Adrenal gland (tissue), 12 donors: ENCODE data around the gene XK. TPM values are rescaled to one million over a fixed set of nuclear protein-coding genes. Genes with fewer than 3 reads are reported as not detected.

Experiments used
- DNase-seq, 7 donors: peaks; one replicate each; pipeline ENCODE4 v3.0.0-alpha.2; 2019 to 2020
- H3K27ac ChIP-seq, 5 donors: fragments of 200-600 bp; sonication (generic) in 4 of 5; 1 replicate in 3 of 5; 2 replicates in 2 of 5; pipeline versions ENCODE4 v1.5.1 to v1.8.0; 2016 to 2020; ENCODE audit warnings: mild to moderate bottlenecking in 1 of 5
- H3K27me3 ChIP-seq: fragments of 200-600 bp; 2 replicates; pipeline ENCODE4 v1.8.0; 2021
- H3K36me3 ChIP-seq, 2 donors: fragments of 200-600 bp; replicated peaks in 1 of 2; 1 replicate in 1 of 2; 2 replicates in 1 of 2; pipeline versions ENCODE4 v1.5.1 to v1.8.0; 2018 to 2022
- H3K4me1 ChIP-seq, 2 donors: fragments of 200-600 bp; replicated peaks in 1 of 2; 1 replicate in 1 of 2; 2 replicates in 1 of 2; pipeline versions ENCODE4 v1.5.1 to v1.8.0; 2018 to 2021
- H3K4me3 ChIP-seq, 4 donors: fragments of 200-600 bp; sonication (generic) in 3 of 4; one replicate each; pipeline ENCODE4 v1.5.1; 2016 to 2018
- H3K9me3 ChIP-seq, 3 donors: fragments of 200-600 bp; sonication (generic) in 1 of 3; replicated peaks in 1 of 3; 1 replicate in 2 of 3; 2 replicates in 1 of 3; pipeline versions ENCODE4 v1.5.1 to v1.8.0; 2016 to 2021
- POLR2A ChIP-seq, 2 donors: fragments of 450-650 bp; IDR thresholded peaks; one replicate each; pipeline ENCODE4 v1.6.1; 2017; ENCODE audit warnings: antibody characterized with exemption in 2 of 2, mild to moderate bottlenecking in 2 of 2, moderate library complexity in 1 of 2
- WGBS, 4 donors: extraction: QIAGEN DNeasy Blood & Tissue Kit in 2 of 4; methylation state at CpG; one replicate each; pipeline versions ENCODE4 v1.1.5 to v1.1.7; 2013 to 2017; 5-methylcytosine and 5-hydroxymethylcytosine counted together
- intact Hi-C, 2 donors: fragments of 100-400 bp; cut with DNase I; formaldehyde crosslinking; loops; one replicate each; pipeline versions ENCODE4 v1.14.1 to v1.15.0; 2022 to 2023
- polyA plus RNA-seq, 3 donors: library from polyadenylated mRNA; stranded (reverse); fragments of 200-250 nt in 2 of 3; fragments of 350-450 nt in 1 of 3; fragmentation: Illumina TruSeq in 1 of 3; extraction: RNeasy Lipid Tissue Mini Kit (QIAGEN cat#74804) in 1 of 3; gene quantifications; one replicate each; pipeline ENCODE4 v1.2.3, GENCODE V29; 2013 to 2014
- total RNA-seq, 9 donors: library from RNA; depleted of rRNA in 4 of 9; stranded (reverse); fragments of >200 nt in 4 of 9; fragments of 120-200 nt in 1 of 9; fragmentation: NEBNext Ultra II Directional in 1 of 9; extraction: Animal tissue kit (Norgen Biotek cat#: 25700) in 1 of 9; gene quantifications; one replicate each; pipeline versions ENCODE4 v1.1.0 to v1.2.4, GENCODE V29; 2013 to 2023
- TF ChIP-seq, protein P1 (sequence below), 6 experiments: fragments of 450-650 bp in 4 of 6; fragments of 200-600 bp in 2 of 6; sonication (generic) in 1 of 6; IDR thresholded peaks; 1 replicate in 5 of 6; 2 replicates in 1 of 6; pipeline versions ENCODE4 v1.5.1 to v1.8.0; 2016 to 2021; ENCODE audit warnings: antibody characterized with exemption in 6 of 6, mild to moderate bottlenecking in 2 of 6, moderate library complexity in 1 of 6
- donor health status: healthy with polysubstance abuse.
- donor health status: Bipolar disorder and iron deficiency.
- donor health status: DM: yes; HTN: yes; CAD: no.
- donor health status: DM: no; HTN: no; CAD: no.
- donor health status: DM: no; HTN: no; CAD: no.
- donor health status: DM: yes; HTN: yes; CAD: no.

XK gene
- total and polyA plus RNA-seq, 12 donors: 0.44 to 3.8 (median 1.7) TPM

DNA sequence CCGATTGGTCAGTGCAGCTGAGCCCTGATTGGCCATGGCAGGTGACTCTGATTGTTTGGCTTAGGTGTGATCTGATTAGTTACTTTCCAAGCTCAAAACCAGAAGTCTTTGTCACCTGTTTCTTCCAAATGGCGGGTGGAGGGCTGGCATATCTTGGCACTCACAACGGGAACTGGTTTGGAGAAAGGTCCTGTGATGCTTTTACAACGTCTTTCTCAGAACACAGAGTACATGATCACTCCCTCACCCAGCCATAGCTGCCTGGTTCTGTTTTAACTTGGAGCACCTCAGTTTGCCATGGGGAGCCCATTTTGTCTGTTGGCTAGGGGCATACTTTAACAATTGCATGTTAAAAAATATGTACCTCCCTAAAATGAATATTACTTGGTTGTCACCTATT is 13.0 kb upstream of the XK start:
- TF ChIP-seq POLR2A (IDR thresholded peaks at IDR 0.05): no peak
- TF ChIP-seq, protein P1, sequence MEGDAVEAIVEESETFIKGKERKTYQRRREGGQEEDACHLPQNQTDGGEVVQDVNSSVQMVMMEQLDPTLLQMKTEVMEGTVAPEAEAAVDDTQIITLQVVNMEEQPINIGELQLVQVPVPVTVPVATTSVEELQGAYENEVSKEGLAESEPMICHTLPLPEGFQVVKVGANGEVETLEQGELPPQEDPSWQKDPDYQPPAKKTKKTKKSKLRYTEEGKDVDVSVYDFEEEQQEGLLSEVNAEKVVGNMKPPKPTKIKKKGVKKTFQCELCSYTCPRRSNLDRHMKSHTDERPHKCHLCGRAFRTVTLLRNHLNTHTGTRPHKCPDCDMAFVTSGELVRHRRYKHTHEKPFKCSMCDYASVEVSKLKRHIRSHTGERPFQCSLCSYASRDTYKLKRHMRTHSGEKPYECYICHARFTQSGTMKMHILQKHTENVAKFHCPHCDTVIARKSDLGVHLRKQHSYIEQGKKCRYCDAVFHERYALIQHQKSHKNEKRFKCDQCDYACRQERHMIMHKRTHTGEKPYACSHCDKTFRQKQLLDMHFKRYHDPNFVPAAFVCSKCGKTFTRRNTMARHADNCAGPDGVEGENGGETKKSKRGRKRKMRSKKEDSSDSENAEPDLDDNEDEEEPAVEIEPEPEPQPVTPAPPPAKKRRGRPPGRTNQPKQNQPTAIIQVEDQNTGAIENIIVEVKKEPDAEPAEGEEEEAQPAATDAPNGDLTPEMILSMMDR (IDR thresholded peaks at IDR 0.05): no peak
- H3K9me3 ChIP-seq: no peaks in the 10 kb centered on the region
- DNase-seq: no peak
- no peaks in the 10 kb centered on the region for H3K36me3 ChIP-seq
- no peak overlapping the region for H3K4me3 ChIP-seq
- peaks cover 0 to 7% of the 10 kb centered on the region in 2 donors for H3K4me1 ChIP-seq
- 55 to 88% (median 65%) methylated on average over 1 to 4 of the region's 4 CpGs for WGBS, 4 donors
- intact Hi-C loops: no loop called here
- no peaks in the 10 kb centered on the region for H3K27me3 ChIP-seq
- no peak overlapping the region for H3K27ac ChIP-seq

DNA sequence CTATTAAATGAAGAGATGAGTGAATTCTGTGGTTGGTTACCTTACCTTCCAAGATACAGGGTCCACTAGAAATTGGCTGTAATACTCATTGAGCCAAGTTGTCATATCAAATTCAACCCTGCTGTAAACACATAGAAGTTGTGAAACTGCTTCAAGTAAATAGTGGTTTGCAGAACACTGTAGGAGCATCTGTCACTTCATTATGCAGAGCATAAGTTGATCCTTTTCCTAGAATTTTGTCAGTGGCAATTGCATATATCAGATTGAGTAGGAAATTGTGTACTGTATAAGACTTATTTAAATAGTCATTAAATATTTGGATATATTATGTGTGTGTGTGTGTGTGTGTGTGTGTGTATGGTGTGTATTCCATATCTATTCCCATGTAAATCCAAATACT is 8.8 kb upstream of the XK start:
- Histone ChIP-seq H3K27ac (no peak overlapping the region), H3K27me3 (no peaks in the 10 kb centered on the region), H3K4me3 (no peak overlapping the region), H3K36me3 (no peaks in the 10 kb centered on the region), H3K4me1 (peaks cover 0 to 7% of the 10 kb centered on the region in 2 donors), H3K9me3 (no peaks in the 10 kb centered on the region)
- no peak for DNase-seq
- intact Hi-C loops: no loop called here
- no peak for TF ChIP-seq POLR2A (IDR thresholded peaks at IDR 0.05)
- TF ChIP-seq, protein P1 (IDR thresholded peaks at IDR 0.05): no peak

DNA sequence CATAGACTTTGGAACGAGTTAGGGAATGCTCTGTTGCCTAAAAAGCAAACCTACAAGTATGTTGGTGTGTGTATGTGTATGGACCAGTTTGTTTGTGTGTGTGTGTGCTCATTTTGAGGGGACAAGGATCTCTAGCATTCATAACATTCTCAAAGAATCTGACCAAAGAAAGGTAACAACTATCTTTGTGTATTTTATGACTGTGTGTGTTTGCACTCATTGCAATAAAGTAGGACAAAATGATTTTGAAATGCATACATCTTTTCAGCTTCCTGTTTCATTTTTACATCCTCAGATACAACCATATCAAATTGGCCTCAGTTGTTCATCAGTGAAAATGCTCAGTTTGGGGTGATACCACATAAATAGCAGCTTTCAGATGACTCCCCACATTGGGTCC is 8.3 kb upstream of the XK start:
- H3K4me1 ChIP-seq: peaks cover 0 to 7% of the 10 kb centered on the region in 2 donors
- H3K4me3 ChIP-seq: no peak overlapping the region
- TF ChIP-seq POLR2A (IDR thresholded peaks at IDR 0.05): no peak
- TF ChIP-seq, protein P1 (IDR thresholded peaks at IDR 0.05): no peak
- H3K9me3 ChIP-seq: no peaks in the 10 kb centered on the region
- H3K27me3 ChIP-seq: no peaks in the 10 kb centered on the region
- no peaks in the 10 kb centered on the region for H3K36me3 ChIP-seq
- no peak overlapping the region for H3K27ac ChIP-seq
- intact Hi-C loops: no loop called here
- DNase-seq: no peak
- WGBS, 4 donors: 53 to 90% (median 71%) methylated on average over 1 of the region's 1 CpG

DNA sequence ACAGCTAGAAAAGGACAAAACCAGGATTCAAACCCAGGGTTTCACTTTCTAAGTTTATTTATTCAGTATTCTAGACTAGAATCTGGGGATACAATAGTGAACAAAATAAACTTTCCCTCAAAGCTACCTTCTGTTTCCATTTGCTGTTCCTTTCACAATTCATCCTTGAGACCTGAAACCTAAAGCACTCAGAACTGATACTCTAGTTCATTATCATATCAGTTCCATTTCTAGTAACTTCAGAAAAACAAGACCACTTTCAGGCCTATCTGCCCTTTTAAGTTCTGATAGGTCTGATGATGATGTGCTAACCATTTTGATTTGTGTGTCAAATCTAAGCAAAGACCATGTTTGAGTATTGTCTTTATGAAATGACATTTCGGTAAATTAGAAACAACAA is 7.8 kb upstream of the XK start:
- no peak for DNase-seq
- TF ChIP-seq POLR2A (IDR thresholded peaks at IDR 0.05): no peak
- TF ChIP-seq, protein P1 (IDR thresholded peaks at IDR 0.05): no peak
- H3K4me3 ChIP-seq: no peak overlapping the region
- H3K36me3 ChIP-seq: no peaks in the 10 kb centered on the region
- no peak overlapping the region for H3K27ac ChIP-seq
- intact Hi-C loops: no loop called here
- 80 to 98% (median 89%) methylated on average over 1 of the region's 1 CpG for WGBS, 4 donors
- peaks cover 5% of the 10 kb centered on the region for H3K27me3 ChIP-seq
- peaks cover 0 to 7% of the 10 kb centered on the region in 2 donors for H3K4me1 ChIP-seq
- no peaks in the 10 kb centered on the region for H3K9me3 ChIP-seq
